Sigmoid colon (tissue), 4 donors: Measurements from ENCODE around the gene FXYD1.

Experiments
- POLR2AphosphoS5 ChIP-seq, 4 donors: sonication (generic); formaldehyde crosslinking; IDR thresholded peaks; one replicate each; pipeline ENCODE4 v1.6.1; 2017; ENCODE audit warnings: antibody characterized with exemption in 4 of 4
- TF ChIP-seq, protein P1 (sequence below), 4 experiments: fragments of 450-650 bp in 3 of 4; fragments of 200-600 bp in 1 of 4; IDR thresholded peaks; one replicate each; pipeline ENCODE4 v1.5.1; 2016 to 2019; ENCODE audit warnings: antibody characterized with exemption in 4 of 4, mild to moderate bottlenecking in 3 of 4, moderate library complexity in 2 of 4

DNA sequence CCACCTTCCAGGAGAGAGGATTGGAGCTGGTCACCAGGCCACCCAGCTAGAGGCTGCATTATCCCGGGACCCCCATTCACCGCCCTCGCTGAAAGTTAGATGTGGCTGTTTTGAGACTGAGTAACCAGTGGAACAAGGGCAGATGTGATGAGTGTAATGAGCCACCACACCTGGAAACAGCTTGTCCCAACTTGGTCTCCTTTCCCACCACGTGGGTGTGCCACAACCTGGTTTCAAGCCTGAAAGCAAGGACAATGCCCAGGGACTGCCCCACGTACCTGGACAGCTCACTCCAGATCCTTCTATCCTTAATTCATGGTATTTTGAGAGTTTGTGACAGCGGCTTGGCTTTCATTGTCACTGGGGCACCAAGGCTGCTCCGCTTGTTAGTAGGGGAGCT, 10.8 kb upstream of the FXYD1 start:
- TF ChIP-seq, protein P1, sequence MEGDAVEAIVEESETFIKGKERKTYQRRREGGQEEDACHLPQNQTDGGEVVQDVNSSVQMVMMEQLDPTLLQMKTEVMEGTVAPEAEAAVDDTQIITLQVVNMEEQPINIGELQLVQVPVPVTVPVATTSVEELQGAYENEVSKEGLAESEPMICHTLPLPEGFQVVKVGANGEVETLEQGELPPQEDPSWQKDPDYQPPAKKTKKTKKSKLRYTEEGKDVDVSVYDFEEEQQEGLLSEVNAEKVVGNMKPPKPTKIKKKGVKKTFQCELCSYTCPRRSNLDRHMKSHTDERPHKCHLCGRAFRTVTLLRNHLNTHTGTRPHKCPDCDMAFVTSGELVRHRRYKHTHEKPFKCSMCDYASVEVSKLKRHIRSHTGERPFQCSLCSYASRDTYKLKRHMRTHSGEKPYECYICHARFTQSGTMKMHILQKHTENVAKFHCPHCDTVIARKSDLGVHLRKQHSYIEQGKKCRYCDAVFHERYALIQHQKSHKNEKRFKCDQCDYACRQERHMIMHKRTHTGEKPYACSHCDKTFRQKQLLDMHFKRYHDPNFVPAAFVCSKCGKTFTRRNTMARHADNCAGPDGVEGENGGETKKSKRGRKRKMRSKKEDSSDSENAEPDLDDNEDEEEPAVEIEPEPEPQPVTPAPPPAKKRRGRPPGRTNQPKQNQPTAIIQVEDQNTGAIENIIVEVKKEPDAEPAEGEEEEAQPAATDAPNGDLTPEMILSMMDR (IDR thresholded peaks at IDR 0.05), result no peak
- peak in 1 of 4 donors; percentile 20 for TF ChIP-seq POLR2AphosphoS5 (IDR thresholded peaks at IDR 0.05)
